ENCODE measurements around the gene C19orf81.

GRCh38 chr19:50658441-50659317, 9.4 kb downstream of the C19orf81 start:
- TF ChIP-seq CTCF (IDR thresholded peaks at IDR 0.05; ENCODE audit: borderline replicate concordance, extremely low read depth, low read length, poor library complexity, severe bottlenecking) (no peak), EZH2 (IDR thresholded peaks at IDR 0.05; ENCODE audit: borderline replicate concordance, low read depth, low read length, severe bottlenecking) (no peak)

Measured in DND-41 (cell line).